KMS-11 (cell line): ENCODE data around the gene DPH6.

ENCODE experiments used
- H2AFZ ChIP-seq: fragments of 200-600 bp; sonication (generic); 2 replicates; pipeline ENCODE4 v1.6.1; 2016; ENCODE audit warnings: antibody characterized with exemption, mixed run types, low read depth
- H3K27ac ChIP-seq: fragments of 200-600 bp; sonication (generic); 2 replicates; pipeline ENCODE4 v1.6.1; 2016; ENCODE audit warnings: mild to moderate bottlenecking, mixed run types
- H3K27me3 ChIP-seq: fragments of 200-600 bp; sonication (generic); 2 replicates; pipeline ENCODE4 v1.6.1; 2017; ENCODE audit warnings: mild to moderate bottlenecking, low read depth, mixed run types, moderate library complexity; ENCODE audit not compliant: insufficient read depth
- H3K36me3 ChIP-seq: fragments of 200-600 bp; sonication (generic); 2 replicates; pipeline ENCODE4 v1.6.1; 2017; ENCODE audit warnings: mild to moderate bottlenecking, mixed run types; ENCODE audit not compliant: insufficient read depth
- H3K4me1 ChIP-seq: fragments of 200-600 bp; sonication (generic); 2 replicates; pipeline ENCODE4 v1.6.1; 2016; ENCODE audit warnings: mild to moderate bottlenecking, low read depth, mixed run types; ENCODE audit not compliant: poor library complexity, severe bottlenecking
- H3K4me2 ChIP-seq: fragments of 200-600 bp; sonication (generic); 2 replicates; pipeline ENCODE4 v1.7.0; 2016; ENCODE audit warnings: mild to moderate bottlenecking, mixed run types
- H3K4me3 ChIP-seq: fragments of 200-600 bp; sonication (generic); IDR thresholded peaks from 2 replicates; pipeline ENCODE4 v1.6.1; 2017; ENCODE audit warnings: low read depth, low read length, mixed read lengths; ENCODE audit not compliant: insufficient read depth
- H3K79me2 ChIP-seq: fragments of 200-600 bp; sonication (generic); 2 replicates; pipeline ENCODE4 v1.6.1; 2016; ENCODE audit warnings: low read depth, mixed run types; ENCODE audit not compliant: insufficient read depth
- H3K9ac ChIP-seq: fragments of 200-600 bp; sonication (generic); 2 replicates; pipeline ENCODE4 v1.6.1; 2016; ENCODE audit warnings: mild to moderate bottlenecking, mixed run types
- H4K20me1 ChIP-seq: fragments of 200-600 bp; sonication (generic); 2 replicates; pipeline ENCODE4 v1.6.1; 2016; ENCODE audit warnings: mild to moderate bottlenecking, mixed run types; ENCODE audit not compliant: insufficient read depth
- CTCF ChIP-seq: fragments of 200-600 bp; sonication (generic); conservative IDR thresholded peaks from 2 replicates; pipeline ENCODE4 v1.6.1; 2017; ENCODE audit warnings: low read depth, mild to moderate bottlenecking, antibody characterized with exemption, low read length, moderate library complexity, mixed read lengths

The DPH6 gene

GRCh38 chr15:35481992-35482391, 64.0 kb downstream of the DPH6 start:
- Histone ChIP-seq H3K4me2 (no peak overlapping the region), H3K4me3 (no peak overlapping the region), H2AFZ (no peak overlapping the region), H3K36me3 (no peaks in the 10 kb centered on the region), H3K27ac (no peak overlapping the region), H3K9ac (no peak overlapping the region), H4K20me1 (no peaks in the 10 kb centered on the region), H3K27me3 (no peaks in the 10 kb centered on the region), H3K79me2 (no peaks in the 10 kb centered on the region), H3K4me1 (no peaks in the 10 kb centered on the region)
- TF ChIP-seq CTCF = no peak

GRCh38 chr15:35481064-35481463, 64.9 kb downstream of the DPH6 start:
- Histone ChIP-seq H4K20me1 (no peaks in the 10 kb centered on the region), H3K4me3 (no peak overlapping the region), H3K79me2 (no peaks in the 10 kb centered on the region), H3K36me3 (no peaks in the 10 kb centered on the region), H3K4me1 (no peaks in the 10 kb centered on the region), H3K4me2 (no peak overlapping the region), H3K9ac (no peak overlapping the region), H3K27ac (no peak overlapping the region), H3K27me3 (no peaks in the 10 kb centered on the region), H2AFZ (no peak overlapping the region)
- TF ChIP-seq CTCF = no peak

- no peak overlapping the region for H2AFZ ChIP-seq
- H4K20me1 ChIP-seq = no peaks in the 10 kb centered on the region
- H3K4me3 ChIP-seq = no peak overlapping the region
- H3K27me3 ChIP-seq = no peaks in the 10 kb centered on the region
- H3K9ac ChIP-seq = no peak overlapping the region
- TF ChIP-seq CTCF = no peak
- no peak overlapping the region for H3K27ac ChIP-seq
- no peak overlapping the region for H3K4me2 ChIP-seq
- H3K79me2 ChIP-seq = no peaks in the 10 kb centered on the region
- H3K4me1 ChIP-seq = no peaks in the 10 kb centered on the region
- H3K36me3 ChIP-seq = no peaks in the 10 kb centered on the region
Measured at GRCh38 chr15:35479423-35479822, 66.5 kb downstream of the DPH6 start.

- Histone ChIP-seq H3K79me2 (no peaks in the 10 kb centered on the region; the same call in 1 of the 2 replicates), H3K9ac (no peak overlapping the region), H3K27ac (no peak overlapping the region), H3K4me2 (no peak overlapping the region), H3K4me3 (no peak overlapping the region), H3K27me3 (no peaks in the 10 kb centered on the region), H4K20me1 (no peaks in the 10 kb centered on the region), H2AFZ (no peak overlapping the region), H3K36me3 (no peaks in the 10 kb centered on the region), H3K4me1 (no peaks in the 10 kb centered on the region)
- TF ChIP-seq CTCF = no peak
Measured at GRCh38 chr15:35477312-35478262, 68.4 kb downstream of the DPH6 start.
